Measurements from ENCODE around the gene LASP1.
"Not testable (repeated sequence)": the region's sequence is repeated elsewhere in the genome, so short reads cannot be mapped to it uniquely, and the experiment has no call there.

Gene LASP1

DNA sequence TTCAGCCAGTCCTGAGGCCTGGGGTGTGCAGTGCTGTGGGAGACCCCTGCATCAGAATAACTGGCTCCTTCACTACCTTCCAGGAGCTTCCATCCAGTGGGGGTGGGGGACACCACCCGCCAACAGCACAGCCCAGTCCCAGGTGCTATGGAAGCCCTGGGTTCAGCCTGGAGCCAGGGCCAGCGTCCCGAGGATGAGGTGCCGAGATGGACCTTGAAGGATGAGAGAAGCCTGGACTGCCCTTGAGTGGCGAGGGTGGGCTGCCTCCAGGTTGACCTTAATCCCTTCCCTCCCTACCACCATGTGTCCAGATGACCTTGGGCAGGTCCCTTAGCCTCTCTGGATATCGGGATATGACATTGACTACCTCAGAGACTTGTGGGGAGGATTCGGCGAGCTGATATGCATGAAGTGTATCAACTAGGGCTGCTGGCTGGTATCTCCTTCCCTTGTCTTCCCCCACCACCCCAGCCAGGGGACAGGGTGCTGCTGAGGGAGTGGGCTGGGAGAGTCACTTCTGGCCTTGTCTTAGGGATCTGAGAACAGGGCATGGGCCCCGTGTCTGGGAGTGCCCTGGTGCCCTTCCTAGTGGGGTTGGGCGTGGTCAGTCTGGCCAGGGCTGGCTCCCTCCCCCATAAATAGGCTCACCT lies 41.3 kb downstream of the LASP1 start:
- DNase-seq = no peak

DNA sequence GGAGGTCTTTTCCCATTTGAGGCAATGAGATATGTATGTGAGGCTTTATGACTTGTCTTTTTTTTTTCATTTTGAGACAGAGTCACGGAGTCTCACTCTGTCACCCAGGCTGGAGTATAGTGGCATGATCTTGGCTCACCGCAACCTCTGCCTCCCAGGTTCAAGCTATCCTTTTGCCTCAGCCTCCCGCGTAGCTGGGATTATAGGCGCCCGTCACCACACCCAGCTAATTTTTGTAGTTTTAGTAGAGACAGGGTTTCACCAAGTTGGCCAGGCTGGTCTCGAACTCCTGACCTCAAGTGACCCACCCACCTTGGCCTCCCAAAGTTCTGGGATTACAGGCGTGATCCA lies 41.8 kb downstream of the LASP1 start:
- not testable (repeated sequence) for DNase-seq

DNA sequence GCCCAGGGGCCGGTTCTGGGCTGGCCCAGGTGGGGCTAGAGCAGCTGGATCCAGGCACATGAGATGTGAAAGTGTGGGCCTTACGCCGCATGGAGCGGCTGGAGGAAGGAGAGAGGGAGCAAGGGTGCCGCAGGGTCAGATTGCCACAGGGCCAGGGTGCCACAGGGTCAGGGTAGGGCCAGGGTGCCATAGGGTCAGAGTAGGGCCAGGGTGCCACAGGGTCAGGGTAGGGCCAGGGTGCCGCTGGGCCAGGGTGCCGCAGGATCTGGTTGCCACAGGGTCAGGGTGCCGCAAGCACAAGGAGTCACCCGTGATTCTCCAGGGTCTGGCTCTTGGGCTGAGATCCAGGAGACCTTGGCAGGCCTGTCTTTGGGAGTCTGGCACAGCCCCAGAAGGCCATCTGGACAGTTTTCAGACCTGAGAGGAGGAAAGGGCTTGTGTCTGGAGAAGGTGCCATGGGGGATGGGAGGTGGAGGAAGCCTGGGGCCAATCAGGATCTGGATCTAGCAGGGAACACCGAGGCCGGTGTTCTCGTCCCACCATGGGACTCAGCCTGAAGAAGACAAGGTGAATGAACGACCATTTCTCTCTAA lies 42.5 kb downstream of the LASP1 start:
- DNase-seq = peak; percentile 21

DNA sequence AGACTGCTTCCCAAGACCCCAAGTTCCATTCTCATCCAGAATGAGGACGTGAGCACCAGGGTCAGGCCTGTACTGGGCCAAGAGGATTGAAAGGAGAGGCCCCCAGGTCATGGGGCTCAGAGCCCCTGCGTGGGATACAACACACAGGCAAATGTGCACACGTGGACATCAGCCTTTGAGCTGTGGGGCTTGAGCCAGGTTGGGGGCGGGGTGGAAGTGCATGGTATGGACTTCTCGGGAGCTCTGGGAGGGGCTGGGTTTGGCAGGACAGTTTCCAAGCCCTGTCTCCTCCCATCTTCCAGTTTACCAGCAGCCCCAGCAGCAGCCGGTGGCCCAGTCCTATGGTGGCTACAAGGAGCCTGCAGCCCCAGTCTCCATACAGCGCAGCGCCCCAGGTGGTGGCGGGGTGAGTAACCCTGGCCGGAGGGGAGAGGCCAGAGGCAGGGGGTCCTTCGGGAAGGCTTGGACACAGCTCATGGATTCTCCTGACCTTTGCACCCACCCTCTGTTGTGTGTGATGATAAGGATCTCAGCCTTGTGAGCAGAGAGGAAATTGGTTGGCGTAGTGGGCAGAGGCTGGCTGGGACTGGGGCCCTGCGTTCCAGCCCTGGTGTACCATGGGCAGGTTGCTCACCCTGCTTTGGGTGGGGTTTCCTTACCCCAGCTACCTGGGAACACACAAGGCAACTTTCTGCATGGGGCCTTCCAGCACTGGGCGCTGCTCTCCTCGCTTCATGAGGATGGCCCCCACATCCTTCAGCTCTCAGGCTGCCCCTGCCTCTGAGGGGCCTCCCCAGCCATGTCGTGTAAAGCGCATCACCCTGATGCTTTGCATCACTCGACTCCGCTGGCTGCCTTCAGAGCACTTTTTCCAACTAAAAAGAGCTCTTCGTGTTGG lies 45.1 kb downstream of the LASP1 start:
- no peak for DNase-seq

DNA sequence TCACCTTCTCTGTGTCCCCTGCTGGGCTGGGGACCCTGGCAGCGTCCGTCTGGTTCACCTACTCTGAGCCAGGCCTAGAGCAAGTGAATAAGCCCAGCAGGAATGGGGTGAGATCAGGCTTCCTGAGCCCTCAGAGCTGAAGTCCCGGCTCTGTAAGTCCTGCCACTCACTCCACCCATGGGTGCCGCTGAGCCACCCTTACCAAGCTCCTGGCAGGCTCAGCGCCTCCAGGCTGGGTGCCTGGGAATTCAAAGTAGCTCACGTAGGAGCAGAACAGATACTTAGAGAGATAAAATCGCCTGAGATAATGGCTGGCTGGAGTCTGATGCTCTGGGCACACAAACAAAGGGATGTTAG lies 45.8 kb downstream of the LASP1 start:
- no peak for DNase-seq

DNA sequence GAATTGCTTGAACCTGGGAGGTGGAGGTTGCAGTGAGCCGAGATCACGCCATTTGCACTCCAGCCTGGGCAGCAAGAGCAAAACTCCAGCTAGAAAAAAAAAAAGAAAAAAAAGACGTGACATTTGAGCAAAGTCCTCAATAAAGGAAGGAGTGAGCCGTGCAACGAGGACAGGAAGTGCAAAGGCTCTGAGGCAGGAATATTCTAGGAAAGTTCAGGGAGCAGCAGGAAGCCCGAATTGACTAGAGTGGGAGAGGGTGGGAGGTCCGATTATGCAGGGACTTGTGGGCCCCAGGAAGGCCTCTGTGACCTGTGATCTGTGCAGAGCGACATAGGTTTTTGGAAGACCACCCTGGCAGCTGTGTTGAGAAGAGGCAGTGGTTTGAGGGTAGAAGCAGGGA lies 46.9 kb downstream of the LASP1 start:
- no peak for DNase-seq

DNA sequence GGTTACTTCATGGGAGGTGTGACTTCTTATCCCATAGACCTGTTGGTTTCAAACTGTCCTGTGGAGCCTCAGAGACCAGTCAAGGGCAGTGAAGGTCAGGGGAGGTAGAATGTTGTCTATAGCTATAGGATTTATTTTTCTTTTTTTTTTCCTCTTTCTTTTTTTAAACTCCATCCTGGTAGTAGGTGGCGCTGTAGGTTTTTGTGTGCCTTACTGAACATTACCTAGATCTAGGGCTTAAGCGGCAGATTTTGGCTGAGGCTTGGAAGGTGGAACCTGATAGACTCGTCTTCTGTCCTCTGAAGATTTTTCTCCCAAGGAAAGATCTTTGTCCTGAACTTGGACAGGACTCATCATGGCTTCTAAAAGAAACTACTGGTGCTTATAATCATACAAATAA lies 47.4 kb downstream of the LASP1 start:
- DNase-seq = no peak

DNA sequence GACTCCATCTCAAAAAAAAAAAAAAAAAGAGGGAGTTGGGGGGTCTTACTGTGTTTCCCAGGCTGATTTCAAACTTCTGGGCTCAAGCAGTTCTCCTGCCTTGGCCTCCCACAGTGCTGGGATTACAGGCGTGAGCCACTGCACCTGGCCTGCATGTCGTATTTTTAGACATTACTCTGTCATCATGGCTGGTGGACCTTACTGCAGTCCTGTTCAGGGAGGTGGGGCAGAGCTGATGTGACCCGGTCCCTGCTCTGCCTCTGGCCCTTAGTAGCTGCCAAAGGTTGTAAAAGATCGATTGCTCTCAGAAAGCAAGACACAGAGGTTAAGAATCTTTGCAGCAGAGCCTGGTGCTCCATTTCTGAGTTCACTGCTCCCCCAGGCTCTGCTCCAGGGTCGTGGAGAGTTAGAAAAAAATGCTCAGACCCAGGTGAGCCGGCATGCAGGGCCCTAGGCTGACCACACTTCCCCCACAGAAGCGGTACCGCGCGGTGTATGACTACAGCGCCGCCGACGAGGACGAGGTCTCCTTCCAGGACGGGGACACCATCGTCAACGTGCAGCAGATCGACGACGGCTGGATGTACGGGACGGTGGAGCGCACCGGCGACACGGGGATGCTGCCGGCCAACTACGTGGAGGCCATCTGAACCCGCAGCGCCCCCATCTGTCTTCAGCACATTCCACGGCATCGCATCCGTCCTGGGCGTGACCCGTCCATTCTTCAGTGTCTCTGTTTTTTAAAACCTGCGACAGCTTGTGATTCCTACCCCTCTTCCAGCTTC lies 48.5 kb downstream of the LASP1 start:
- DNase-seq = no peak

DNA sequence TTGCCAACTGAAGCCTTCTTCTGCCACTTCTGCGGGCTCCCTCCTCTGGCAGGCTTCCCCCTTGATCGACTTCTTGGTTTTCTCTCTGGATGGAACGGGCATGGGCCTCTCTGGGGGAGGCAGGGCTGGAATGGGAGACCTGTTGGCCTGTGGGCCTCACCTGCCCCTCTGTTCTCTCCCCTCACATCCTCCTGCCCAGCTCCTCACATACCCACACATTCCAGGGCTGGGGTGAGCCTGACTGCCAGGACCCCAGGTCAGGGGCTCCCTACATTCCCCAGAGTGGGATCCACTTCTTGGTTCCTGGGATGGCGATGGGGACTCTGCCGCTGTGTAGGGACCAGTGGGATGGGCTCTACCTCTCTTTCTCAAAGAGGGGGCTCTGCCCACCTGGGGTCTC lies 49.1 kb downstream of the LASP1 start:
- DNase-seq = no peak

DNA sequence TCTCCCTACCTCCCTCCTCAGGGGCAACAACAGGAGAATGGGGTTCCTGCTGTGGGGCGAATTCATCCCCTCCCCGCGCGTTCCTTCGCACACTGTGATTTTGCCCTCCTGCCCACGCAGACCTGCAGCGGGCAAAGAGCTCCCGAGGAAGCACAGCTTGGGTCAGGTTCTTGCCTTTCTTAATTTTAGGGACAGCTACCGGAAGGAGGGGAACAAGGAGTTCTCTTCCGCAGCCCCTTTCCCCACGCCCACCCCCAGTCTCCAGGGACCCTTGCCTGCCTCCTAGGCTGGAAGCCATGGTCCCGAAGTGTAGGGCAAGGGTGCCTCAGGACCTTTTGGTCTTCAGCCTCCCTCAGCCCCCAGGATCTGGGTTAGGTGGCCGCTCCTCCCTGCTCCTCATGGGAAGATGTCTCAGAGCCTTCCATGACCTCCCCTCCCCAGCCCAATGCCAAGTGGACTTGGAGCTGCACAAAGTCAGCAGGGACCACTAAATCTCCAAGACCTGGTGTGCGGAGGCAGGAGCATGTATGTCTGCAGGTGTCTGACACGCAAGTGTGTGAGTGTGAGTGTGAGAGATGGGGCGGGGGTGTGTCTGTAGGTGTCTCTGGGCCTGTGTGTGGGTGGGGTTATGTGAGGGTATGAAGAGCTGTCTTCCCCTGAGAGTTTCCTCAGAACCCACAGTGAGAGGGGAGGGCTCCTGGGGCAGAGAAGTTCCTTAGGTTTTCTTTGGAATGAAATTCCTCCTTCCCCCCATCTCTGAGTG lies 49.6 kb downstream of the LASP1 start:
- no peak for DNase-seq

DNA sequence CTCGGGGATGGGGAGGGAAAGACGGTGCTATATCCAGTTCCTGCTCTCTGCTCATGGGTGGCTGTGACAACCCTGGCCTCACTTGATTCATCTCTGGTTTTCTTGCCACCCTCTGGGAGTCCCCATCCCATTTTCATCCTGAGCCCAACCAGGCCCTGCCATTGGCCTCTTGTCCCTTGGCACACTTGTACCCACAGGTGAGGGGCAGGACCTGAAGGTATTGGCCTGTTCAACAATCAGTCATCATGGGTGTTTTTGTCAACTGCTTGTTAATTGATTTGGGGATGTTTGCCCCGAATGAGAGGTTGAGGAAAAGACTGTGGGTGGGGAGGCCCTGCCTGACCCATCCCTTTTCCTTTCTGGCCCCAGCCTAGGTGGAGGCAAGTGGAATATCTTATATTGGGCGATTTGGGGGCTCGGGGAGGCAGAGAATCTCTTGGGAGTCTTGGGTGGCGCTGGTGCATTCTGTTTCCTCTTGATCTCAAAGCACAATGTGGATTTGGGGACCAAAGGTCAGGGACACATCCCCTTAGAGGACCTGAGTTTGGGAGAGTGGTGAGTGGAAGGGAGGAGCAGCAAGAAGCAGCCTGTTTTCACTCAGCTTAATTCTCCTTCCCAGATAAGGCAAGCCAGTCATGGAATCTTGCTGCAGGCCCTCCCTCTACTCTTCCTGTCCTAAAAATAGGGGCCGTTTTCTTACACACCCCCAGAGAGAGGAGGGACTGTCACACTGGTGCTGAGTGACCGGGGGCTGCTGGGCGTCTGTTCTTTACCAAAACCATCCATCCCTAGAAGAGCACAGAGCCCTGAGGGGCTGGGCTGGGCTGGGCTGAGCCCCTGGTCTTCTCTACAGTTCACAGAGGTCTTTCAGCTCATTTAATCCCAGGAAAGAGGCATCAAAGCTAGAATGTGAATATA lies 50.8 kb downstream of the LASP1 start:
- no peak for DNase-seq

DNA sequence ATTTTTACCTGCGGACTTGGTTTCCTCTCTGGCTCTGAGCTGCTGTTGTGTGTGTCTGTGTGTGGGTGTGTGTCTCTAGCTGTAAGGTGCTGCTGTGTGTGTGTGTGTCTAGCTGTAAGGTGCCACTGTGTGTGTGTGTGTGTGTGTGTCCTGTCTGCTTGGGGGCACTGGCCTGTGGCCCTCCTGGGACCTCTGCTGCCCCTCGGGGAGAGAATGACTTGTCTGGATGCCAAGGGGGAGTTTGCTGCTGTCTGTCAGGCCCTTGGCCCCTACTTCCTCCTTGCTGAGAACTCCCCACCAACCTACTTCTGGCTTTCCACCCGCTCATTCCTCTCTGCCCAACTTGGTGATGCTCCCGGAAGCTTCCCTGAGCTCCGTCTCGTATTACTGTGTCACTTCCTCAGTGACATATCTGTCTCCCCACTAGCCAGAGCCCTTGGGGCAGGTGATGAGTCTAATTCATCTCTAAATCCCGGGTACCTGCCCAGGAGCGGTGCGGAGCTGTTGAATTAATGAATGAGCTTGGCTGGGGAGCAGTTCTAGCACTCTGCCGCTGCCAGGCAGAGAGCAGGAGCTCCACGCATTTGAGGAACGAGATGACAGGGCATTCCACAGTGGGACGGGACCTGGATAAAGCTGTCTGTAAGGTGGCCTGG lies 52.0 kb downstream of the LASP1 start:
- no peak for DNase-seq

DNA sequence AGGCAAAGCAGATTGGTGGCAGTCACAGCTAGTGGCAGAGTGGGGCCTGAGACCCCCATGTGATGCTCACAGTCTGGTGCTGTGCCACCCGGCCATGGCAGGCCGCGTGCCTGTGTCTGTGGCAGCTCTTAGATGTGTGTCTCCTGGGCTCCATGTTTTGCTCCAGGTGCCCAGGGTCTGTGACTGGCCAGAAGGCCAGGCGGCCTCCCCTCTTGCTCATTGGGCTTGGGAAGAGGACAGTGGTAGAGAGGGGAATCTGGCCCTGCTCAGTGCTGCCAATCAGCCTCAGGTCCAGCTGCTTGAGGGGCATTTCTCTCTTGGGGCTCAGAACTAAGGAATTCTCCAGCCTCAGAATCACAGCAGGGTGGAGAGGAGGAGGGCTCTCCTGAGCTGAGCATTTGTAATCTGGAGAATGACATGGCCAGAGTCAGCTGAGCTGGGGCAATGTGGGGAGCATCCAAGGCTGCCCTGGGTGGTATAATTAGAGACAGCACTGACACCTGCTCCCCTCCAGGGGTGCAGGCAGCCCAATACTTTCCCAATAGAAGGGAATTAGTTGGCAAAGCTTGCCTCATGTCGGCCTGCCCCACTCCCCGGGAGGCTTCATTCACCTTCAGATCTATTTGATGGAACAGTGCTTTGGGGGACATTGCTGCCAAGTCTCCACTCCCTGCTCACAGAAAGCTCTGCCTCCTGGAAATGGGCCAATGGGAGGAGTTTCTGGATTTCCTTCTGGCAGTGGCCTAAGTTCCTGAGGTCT lies 52.9 kb downstream of the LASP1 start:
- no peak for DNase-seq

DNA sequence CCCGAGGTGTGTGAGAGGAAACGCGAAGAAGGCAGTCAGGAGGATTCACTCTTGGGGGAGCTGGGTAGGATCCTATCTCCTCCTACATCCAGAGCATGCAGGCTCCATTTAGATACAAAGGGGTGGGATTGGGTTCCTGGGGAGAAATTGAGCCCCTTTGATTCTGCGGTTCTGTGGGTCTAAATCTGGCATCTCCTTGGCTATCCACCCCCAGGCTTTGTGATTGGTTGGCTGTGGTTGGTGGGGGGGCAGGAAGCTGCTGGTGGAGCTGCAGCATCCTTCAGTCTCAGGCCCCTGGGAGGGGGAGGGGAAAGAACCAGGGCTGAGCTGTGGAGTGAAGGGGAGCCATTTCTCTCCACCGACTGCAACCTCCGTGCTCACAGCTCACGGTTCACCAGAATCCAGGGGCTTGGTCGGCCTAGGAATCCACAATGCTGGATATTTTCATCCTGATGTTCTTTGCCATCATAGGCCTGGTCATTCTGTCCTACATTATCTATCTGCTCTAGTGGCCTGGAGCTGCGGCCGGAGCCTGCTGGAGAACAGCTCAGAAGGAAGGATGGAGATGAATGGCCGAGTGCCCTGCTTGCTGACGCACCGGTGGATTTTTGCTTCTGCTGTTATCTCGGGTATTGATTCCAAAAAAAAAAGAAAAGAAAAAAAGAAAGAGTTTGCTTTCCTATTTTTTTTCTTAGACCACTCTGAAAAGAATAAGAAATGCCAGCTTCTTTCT lies 55.6 kb downstream of the LASP1 start, which contains the start of gene LASP1NB:
TSS of gene LASP1NB (plus strand) at position 352 of the 733 bp plus-strand sequence.
- no peak for DNase-seq

DNA sequence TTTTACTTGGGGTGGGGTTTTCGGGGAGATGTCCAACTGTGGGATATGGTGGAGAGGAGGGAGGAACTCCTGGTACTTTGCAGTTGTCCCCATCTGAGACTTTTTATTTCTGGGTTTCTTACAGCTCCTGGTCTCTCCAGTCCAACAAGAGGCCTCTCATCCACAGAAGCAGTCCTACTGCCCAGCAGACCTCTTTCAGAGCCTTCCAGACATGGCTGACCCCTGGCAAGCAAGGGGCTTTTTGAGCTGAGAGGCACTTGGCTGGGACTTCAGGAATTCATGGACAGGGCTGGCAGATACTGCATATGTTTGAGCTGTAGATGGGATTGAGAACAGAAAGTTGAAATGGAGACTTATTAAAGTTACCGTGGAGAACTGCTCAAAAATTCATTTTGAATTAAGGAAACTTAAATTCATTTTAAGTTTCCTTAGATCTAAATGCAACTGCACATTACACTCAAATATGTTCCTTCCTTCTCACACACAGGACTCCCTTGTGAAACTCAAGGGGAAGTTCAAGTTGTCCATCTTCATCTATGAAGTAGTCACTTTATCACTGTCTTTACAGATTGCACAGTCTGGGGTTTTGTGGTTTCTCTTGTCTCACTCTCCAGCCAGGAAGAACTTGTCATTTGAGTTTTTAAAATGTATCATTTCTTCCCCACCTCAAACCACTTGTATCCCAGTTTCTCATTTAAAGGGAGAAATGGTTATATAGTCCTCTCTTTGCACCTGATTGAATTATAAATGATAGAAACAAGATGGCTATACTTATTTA lies 56.6 kb downstream of the LASP1 start:
- DNase-seq = no peak

DNA sequence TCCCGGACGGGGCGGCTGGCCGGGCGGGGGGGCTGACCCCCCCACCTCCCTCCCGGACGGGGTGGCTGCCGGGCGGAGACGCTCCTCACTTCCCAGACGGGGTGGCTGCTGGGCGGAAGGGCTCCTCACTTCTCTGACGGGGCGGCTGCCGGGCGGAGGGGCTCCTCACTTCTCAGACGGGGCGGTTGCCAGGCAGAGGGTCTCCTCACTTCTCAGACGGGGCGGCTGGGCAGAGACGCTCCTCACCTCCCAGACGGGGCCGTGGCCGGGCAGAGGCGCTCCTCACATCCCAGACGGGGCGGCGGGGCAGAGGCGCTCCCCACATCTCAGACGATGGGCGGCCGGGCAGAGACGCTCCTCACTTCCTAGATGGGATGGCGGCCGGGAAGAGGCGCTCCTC lies 60.9 kb downstream of the LASP1 start:
- DNase-seq = not testable (repeated sequence)

DNA sequence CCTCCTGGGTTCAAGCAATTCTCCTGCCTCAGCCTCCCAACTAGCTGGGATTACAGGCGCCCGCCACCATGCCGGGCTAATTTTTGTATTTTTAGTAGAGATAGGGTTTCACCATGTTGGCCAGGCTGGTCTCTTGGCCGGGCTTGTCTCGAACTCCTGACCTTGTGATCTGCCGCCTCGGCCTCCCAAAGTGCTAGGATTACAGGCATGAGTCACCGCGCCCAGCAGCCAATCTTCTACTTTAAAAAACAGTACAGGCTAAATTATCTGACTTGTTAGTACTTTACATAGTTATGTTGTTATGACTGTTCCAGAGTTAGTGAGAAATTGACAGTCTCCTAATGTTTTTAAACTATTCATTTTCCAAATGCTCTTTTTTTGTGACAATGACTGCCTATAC lies 64.1 kb downstream of the LASP1 start:
- DNase-seq = not testable (repeated sequence)

DNA sequence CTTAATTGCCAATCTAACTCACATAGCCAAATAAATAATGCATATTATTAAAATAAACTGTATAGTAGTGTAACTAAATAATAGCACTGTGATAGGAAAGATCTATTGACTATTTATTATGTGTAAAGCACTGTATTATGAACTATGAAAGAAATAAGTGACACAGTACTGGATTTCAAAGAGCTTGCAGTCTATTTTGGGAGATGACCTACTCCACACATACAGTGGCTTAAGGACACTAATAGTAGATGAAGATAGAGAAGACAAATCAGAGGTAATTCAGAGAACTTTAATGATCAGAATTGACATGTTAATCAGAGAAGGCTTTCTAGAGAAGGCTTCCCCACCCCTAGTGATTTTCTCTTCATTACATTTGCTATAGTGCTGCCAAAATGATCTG lies 70.1 kb downstream of the LASP1 start:
- DNase-seq = no peak

DNA sequence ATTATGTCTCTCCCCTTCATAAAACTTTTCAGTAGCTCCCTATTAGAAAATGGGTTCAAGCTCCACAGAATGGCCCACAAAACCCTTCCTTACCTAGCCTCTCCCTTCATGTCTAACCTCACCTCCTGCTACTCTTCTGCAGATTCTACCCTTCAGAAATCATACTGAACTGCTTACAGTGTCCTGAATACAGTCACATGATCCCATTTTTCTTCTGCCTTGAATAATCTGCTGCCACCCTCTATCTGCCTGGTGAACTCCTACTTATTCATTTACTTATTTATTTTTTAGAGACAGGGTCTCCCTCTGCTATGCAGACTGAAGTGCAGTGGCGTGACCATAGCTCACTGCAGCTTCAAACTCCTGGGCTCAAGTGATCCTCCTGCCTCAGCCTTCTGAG lies 70.5 kb downstream of the LASP1 start:
- DNase-seq = no peak

Data from NCI-H524 treated with DMSO at 0.1 percent for 48 hours (cell line).